Stimulated activated CD4-positive, alpha-beta T cell treated with anti-CD3 and anti-CD28 coated beads, Interleukin-12 subunit alpha, Interleukin-12 subunit beta, amount 100 ng/mL, for 4 hours (primary cell): ENCODE results near the gene HELB.

Source experiments
- DNase-seq: peaks from one replicate; pipeline ENCODE4 v3.0.0-alpha.2; 2020

HELB gene

DNA sequence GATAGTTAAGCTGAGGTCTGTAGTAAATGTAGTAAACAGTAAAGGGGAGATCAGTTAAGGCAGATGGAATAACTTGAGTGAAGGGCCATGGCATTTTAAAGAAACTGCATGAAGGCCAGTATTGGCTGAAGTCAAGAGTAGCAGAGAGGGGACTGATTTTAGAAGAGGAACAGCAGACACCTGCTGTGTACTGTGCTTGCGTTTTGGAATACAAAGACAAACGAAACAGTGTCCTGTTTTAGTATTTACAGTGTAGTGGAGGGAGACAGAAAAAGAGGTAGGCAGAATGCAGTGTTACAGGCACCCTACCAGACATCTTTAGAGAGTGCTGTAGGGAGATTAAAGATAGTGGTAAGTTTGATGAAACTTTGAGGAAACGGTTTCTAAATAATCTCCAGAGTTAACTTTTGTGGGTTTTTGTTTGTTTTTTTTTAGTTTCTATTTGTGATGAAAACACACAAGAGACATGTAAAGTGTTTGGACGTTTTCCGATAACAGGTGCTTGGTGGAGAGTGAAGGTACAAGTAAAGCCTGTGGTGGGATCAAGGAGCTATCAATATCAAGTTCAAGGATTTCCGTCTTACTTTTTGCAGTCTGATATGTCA lies 2.1 kb downstream of the HELB start:
- DNase-seq, result no peak

DNA sequence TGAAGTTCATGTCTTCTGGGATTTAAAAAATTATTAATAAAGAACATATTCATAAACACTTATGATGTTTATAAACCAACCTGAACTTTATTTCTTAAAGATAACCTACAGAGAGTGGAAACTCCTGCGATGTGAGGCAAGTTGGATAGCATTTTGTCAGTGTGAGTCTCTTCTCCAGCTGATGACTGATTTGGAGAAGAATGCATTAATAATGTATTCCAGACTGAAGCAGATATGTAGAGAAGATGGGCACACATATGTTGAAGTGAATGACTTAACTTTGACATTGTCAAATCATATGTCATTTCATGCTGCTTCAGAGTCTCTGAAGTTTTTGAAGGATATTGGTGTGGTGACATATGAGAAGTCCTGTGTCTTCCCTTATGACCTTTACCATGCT lies 7.3 kb downstream of the HELB start:
- DNase-seq, result no peak

GRCh38 chr12:66312189-66312588 lies 9.9 kb downstream of the HELB start:
- no peak for DNase-seq

DNA sequence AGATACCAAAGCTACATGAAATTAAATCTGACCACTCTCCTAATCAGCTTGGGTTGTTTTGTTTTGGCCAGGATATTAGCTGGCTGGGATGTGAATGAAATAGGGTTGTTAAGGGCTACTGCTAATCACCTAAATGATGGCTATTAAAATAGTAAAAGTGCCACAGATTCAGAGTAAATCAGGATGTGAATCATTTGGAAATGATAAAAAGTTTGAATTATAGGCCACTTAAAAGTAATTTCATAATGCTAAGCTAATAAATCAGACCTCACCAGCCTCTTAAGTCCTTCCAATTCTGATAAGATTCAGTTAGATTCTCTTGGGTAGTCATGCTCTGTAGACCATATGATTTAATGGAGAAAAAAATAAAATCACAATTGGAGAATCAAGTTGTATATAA lies 12.0 kb downstream of the HELB start:
- no peak for DNase-seq

DNA sequence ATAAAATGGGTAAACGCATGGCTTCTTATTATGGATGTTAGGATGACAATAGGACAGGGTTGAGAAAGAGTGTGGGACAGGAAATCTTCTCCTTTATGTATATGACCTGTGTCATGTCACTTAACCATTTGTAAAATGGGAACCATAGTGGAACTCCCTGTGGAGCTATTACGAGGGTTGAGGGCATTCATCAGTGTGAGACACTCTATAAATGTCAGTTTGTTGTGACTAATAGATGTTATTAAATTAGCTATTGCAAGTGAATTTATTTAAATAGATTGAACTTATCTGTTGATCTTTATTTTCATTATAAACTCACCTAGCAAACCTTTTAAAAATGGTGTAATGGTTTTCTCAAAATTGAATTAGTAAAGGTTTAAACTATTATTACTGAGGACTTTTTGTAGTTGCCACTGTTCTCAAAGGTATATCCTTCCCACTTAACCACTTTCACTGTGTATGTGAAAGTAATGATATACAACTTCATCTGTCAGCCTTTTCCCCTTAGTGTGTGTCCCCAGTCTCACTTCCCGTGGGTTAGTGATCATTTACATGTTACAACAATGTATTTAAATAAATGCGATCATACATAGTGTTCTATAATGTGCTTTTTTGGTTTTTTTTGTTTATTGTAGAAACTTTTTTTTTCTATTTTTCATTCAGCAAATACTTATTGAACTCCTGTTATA lies 17.1 kb downstream of the HELB start:
- no peak for DNase-seq

DNA sequence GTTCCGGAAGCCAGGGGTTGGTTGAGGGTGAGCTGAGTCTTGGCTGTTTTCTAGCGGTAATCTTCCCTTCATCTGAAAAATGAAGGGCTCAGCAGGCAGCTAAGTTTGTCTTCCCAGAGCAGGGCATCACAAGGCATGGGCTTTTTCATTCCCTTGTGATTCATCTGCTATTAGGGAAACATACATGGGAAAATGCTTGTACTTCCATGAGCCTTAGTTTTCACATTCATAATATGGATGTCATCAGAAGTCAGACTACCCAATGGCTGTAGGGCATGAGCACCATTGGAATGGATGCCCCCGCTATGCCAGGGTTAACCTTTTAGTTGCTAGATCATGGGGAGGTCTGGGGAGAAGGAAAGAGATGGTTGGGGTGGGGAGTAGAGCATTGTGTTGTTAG lies 18.7 kb downstream of the HELB start:
- DNase-seq, result no peak

- DNase-seq, result no peak
These were observed 19.1 kb downstream of the HELB start for GRCh38 chr12:66321435-66321834.

- no peak for DNase-seq
These were observed 20.7 kb downstream of the HELB start for GRCh38 chr12:66323017-66323416.

GRCh38 chr12:66329941-66330340 lies 27.6 kb downstream of the HELB start:
- no peak for DNase-seq

DNA sequence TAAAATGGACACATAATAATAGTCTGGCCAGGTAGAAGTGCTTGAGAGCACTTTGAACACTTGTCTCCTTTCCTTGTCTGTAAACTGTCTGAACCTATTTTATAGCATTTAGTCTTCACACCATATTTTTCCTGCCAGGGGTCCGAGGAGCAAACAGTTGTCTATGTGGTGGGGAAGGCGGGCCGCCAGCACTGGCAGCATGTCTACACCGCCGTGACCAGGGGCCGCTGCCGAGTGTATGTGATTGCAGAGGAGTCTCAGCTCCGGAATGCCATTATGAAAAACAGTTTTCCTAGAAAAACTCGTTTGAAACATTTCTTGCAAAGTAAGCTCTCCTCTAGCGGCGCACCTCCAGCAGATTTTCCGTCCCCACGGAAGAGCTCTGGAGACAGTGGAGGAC lies 28.7 kb downstream of the HELB start:
- no peak for DNase-seq

DNA sequence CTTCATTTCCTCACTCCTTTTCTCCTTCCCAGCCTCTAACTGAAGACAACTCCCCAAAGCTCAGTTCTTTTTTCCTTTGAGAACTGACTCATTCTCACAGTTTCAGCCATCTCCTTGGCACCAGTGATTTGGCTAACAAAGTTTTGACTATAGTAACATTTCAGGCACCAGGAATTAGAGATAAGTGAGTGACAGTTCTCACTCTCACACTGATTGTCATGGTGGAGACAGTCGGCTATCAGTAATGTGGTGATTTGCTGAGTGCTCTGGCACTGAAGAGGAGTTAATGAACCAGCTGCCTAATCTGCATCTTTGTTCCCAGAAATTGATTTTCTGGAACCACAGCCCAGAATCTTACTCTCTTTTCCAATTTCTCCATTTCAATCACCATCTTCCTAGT lies 29.5 kb downstream of the HELB start:
- no peak for DNase-seq

GRCh38 chr12:66335746-66336145 lies 33.5 kb downstream of the HELB start:
- DNase-seq, result no peak

GRCh38 chr12:66337381-66338010 lies 35.2 kb downstream of the HELB start:
- DNase-seq, result no peak

DNA sequence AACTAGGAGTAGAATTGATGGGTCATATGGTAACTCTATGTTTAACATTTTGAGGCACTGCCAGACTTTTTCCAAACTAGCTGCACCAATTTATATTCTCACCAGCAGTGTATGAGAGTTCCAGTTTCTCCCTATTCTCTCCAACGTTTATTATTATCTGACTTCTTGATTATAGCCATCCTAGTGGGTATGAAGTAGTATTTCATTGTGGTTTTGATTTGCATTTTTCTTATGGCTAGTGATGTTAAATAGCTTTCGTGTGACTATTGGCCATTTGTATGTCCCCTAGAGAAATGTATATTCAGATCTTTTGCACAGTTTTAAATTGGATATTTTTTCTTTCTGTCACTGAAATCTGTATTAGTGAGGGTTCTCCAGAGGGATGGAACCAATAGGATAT lies 37.8 kb downstream of the HELB start:
- no peak for DNase-seq

GRCh38 chr12:66341126-66341525 lies 38.8 kb downstream of the HELB start:
- no peak for DNase-seq

- no peak for DNase-seq
These were observed 42.9 kb downstream of the HELB start for GRCh38 chr12:66345212-66345611.

DNA sequence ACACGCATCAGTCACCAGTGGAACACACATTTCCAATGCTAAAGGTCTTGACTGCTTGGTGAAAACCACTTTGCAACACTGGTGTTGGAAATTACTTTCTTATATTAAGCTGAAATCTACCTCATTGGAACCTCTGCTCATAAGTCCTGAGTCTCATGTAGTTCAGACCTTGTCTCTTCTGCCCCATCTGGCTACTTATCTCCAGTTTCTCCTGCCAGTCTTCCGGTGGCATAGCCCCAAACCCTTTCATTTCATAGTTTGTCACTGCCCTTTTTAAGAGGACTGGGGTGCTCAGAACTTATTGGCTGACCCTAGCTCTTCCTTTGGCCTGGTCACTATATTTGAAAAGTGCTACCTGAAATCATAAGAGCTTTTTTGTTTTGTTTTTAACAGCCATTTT lies 43.7 kb downstream of the HELB start:
- no peak for DNase-seq

DNA sequence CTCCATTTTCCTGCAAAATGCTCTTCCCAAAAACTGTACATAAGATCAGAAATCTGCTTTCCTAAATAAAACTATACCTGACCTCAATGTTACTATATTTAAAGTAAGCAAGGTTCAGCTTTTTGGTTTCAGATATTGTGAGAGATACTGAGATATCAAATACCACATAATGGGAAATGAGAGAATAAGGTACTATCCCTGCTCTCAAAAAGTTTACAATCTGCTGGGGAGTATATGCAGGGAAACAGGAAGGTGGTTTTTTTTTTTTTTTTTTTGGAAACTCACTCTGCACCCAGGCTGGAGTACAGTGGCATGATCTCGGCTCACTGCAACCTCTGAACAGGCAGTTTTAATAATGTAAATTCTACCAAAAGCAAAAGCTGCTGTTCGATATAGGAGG lies 49.0 kb downstream of the HELB start:
- DNase-seq, result no peak

DNA sequence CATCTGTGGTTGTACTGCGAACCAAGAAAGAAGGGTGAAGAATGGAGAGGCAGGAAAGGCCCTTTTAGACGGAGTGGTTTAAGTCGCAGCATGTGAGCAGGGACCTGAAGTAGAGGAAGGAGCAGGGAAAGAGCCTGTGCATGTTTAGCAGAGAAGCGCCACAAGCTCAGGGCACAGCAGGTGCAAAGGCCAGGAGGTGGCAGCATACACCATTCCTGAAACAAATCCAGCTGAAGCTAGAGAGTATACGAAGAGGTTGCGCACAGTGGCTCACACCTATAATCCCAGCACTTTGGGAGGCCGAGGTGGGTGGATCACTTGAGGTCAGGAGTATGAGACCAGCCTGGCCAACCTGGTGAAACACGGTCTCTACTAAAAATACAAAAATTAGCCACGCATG lies 49.9 kb downstream of the HELB start:
- no peak for DNase-seq

- DNase-seq, result no peak
These were observed 50.6 kb downstream of the HELB start for GRCh38 chr12:66352899-66353298.

GRCh38 chr12:66354291-66354690 lies 52.0 kb downstream of the HELB start:
- no peak for DNase-seq

- no peak for DNase-seq
These were observed 57.0 kb downstream of the HELB start for GRCh38 chr12:66359300-66359699.

- DNase-seq, result no peak
These were observed 59.4 kb downstream of the HELB start for GRCh38 chr12:66361703-66362102.

DNA sequence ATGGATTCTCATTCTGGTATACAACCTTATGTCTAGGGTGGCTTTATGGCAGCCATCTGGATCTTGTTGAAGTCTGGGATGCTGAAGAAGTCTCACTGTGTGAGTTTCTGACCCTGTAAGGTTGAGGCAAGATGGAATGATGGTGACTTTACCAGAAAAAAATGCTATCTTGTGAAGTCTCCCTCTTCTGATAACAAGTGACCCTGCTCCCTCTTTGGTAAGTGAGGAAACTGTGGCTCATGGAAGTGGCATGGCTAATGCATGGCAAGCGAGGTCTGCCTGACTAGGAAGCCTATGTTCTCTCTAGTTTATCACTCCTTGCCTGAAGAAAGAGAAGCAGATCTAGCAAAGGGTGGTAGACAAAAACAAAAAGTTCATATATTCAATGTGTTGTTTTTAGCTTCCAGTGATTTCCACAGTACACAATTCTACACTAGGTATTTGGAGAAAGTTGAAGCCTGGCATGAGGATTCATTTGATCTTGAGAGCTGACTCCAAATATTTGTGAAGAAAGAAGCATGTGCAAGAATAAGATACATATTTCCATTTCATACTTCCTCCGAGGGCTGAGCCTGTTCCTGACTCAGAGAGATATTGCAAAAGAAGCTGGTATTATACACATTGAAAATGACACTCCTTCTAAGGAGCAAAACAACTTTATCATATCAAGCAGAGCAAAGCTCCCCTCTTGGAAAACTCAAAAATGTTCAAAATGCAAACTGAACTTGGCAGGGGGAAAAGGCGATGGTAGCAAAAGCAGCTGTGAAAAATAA lies 63.6 kb downstream of the HELB start:
- no peak for DNase-seq
